GM19328 (cell line): ENCODE results near the gene BOLA3.
"Not testable (repeated sequence)": the region's sequence is repeated elsewhere in the genome, so short reads cannot be mapped to it uniquely, and the experiment has no call there.

Experiments used
- ATAC-seq: cut with Tn5 transposase; IDR thresholded peaks from one replicate; pipeline ENCODE4 v1.9.1; 2021; ENCODE audit warnings: mild to moderate bottlenecking, moderate library complexity; ENCODE audit not compliant: unreplicated experiment

The BOLA3 gene

DNA sequence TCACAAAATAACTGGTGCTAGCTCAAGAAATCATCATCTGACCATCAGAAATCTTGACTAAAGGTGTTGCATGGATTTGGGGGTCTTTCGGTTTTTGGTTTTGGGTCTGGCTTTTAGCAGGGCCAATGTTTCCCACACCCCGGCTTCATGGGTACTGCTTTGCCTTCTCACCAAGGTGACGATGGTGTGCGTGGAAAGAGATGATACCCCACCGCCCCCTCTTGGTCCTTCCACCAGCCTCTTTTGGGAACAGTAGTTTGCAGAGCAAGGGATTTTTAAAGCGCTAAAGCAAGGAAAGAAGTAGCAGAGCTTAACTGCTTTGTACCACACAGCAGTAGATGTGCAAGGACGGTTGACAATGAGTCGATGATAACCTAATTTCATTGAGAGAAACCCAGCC, 42.3 kb downstream of the BOLA3 start:
- ATAC-seq, result no peak

DNA sequence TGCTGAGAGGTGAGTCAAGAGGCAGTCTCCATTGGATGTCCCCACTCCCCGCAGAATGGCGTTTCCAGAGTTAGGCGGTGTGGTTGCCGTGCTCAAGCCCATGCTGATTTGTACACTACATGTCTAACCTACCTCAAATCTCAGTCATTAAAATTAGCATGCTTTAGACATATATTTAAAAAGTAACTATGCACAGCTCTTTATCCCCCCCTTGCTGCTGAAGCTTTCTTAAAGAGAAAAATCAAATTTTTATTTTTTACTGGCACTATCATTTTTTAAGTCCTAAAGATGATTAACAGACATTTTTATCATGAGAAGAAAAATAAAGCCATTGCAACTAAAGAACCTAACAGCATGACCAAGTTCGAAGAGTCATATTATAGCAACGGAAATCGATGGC, 42.9 kb downstream of the BOLA3 start:
- ATAC-seq, result no peak

DNA sequence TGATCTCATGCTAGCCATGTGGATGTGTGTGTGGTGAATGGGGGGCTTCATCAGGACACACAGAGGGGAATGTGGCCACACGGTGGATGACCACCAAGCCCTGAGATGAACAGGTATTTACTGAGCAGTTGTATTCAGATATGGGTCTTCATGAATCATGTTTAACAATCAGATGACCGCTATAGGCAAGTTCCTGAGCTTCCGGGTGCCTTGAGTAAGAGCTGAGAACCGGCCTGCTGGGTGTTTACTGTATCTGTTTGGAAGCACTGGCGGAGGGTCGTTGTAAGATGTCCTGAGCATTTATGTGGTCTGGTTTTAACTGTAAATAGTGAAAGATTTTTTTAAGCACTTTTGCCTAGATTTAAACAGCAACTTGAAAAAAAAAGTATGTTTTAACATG, 43.9 kb downstream of the BOLA3 start:
- ATAC-seq, result no peak

DNA sequence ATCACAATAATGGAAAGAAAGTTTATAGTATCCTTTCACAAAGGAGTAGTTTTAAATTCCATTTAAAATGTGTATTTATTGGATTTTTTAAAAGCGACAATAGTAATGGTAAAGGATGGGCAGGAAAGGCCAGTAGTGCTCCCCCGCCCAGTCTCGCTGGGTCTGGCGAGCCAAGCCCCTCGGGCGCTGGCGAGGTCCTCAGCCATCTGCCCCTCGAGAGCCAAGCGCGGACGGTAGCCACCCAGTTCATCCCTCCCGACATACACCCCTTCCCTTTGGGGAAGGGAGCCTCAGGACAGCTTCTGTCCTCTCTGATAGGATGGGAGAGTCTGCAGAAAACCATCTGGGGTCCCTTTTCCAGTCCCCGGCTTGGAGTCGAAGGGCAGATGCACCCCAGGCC, 45.2 kb downstream of the BOLA3 start:
- no peak for ATAC-seq

DNA sequence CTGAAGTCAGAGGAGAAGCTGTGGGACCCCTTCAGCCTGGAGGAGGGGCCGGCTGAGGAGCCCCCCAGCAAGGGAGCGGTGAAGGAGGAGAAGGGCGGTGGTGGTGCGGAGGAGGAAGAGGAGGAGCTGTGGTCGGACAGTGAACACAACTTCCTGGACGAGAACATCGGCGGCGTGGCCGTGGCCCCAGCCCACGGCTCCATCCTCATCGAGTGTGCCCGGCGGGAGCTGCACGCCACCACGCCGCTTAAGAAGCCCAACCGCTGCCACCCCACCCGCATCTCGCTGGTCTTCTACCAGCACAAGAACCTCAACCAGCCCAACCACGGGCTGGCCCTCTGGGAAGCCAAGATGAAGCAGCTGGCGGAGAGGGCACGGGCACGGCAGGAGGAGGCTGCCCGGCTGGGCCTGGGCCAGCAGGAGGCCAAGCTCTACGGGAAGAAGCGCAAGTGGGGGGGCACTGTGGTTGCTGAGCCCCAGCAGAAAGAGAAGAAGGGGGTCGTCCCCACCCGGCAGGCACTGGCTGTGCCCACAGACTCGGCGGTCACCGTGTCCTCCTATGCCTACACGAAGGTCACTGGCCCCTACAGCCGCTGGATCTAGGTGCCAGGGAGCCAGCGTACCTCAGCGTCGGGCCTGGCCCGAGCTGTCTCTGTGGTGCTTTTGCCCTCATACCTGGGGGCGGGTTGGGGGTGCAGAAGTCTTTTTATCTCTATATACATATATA, 46.0 kb downstream of the BOLA3 start:
- ATAC-seq, result no peak

DNA sequence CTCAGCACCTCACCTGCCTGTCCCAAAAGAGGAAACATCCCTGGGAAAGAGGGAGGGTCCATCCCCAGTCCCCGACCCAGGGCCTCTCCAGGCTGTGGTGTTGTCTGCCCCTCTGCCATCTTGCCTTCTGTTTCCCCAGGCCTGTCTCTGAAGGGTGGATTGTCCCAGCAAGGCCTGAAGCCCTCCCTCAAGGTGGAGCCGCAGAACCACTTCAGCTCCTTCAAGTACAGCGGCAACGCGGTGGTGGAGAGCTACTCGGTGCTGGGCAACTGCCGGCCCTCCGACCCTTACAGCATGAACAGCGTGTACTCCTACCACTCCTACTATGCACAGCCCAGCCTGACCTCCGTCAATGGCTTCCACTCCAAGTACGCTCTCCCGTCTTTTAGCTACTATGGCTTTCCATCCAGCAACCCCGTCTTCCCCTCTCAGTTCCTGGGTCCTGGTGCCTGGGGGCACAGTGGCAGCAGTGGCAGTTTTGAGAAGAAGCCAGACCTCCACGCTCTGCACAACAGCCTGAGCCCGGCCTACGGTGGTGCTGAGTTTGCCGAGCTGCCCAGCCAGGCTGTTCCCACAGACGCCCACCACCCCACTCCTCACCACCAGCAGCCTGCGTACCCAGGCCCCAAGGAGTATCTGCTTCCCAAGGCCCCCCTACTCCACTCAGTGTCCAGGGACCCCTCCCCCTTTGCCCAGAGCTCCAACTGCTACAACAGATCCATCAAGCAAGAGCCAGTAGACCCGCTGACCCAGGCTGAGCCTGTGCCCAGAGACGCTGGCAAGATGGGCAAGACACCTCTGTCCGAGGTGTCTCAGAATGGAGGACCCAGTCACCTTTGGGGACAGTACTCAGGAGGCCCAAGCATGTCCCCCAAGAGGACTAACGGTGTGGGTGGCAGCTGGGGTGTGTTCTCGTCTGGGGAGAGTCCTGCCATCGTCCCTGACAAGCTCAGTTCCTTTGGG, 47.2 kb downstream of the BOLA3 start:
- no peak for ATAC-seq

DNA sequence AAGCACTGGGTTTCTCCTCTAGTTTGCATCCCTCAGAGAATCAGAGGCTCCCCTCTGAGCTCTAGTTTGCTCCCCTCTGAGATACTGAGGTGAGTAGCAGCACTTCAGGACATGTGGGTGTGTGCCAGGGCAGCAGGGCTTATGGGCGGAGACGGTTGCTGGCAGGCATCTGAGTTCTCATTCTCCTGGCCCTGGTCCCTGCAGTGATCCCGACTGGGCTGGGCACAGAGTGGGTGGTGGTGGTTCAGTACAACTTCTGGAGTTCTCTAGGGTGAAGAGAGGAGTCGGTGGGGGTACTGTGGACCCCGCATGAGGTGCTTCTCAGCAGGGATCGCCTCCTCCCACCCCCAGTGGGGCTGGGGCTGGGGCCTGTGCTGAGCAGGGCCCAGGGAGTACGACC, 47.9 kb downstream of the BOLA3 start:
- ATAC-seq, result no peak

DNA sequence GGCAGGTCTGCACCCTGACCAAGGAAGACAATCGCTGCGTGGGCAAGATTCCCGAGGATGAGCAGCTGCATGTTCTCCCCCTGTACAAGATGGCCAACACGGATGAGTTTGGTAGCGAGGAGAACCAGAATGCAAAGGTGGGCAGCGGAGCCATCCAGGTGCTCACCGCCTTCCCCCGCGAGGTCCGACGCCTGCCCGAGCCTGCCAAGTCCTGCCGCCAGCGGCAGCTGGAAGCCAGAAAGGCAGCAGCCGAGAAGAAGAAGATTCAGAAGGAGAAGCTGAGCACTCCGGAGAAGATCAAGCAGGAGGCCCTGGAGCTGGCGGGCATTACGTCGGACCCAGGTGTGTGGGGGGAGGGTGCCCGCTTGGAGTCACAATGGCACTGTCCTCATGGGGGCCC, 48.4 kb downstream of the BOLA3 start:
- ATAC-seq, result no peak

DNA sequence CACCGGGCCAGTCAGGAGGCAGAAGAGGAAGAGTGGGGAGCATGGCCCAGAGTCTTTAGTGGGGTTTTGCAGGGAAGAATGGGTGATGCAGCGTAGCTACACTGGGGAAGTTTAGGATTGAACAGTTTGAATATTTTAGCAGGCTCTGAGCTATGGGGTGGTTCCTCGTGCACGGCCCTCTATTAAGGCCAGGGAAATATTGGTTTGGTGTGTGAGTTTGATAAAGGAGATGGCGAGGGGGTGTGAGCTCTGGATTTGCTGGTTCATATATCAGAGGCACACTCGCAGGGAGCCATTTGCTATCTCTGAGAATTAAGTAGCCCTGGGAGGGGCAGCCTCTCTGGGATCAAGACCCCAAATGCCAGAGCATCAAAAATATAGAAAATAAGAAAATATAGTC, 50.1 kb downstream of the BOLA3 start:
- no peak for ATAC-seq

DNA sequence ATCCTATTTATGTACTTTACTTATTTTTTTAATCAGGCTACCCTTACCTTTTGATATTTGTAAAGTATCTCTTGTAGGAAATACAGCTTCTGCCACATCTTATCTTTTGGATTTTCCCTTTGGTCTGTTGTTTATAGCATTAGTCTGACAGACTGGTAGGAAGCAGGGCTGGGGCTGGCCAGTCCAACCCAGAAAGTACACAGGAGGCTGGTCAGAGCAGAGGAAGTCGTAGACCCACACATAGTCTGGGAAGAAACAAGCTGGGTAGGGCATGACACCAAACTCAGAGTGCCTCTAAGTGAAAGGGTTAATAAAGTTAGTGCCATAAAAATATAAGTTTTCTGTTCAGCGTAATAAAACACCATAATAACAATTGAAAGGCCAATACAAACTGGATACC, 51.7 kb downstream of the BOLA3 start:
- no peak for ATAC-seq

DNA sequence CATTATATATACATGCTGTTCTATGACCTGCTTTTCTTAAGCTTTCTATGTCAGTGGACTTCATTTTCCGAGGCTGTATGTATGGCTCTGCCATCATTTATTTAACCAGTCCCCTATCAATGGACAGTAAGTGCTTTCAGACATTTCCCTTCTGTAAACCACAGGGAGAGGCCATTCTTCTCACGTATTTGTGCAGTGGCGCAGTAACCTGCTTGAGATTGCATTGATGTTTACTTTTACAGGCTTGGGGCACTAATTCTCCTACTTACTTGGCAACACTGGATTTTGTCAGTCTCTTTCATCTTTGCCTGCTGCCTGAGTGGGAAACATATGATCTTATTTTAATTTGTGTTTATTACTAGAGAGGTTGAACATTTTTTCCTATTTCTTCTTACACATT, 52.1 kb downstream of the BOLA3 start:
- ATAC-seq, result no peak

DNA sequence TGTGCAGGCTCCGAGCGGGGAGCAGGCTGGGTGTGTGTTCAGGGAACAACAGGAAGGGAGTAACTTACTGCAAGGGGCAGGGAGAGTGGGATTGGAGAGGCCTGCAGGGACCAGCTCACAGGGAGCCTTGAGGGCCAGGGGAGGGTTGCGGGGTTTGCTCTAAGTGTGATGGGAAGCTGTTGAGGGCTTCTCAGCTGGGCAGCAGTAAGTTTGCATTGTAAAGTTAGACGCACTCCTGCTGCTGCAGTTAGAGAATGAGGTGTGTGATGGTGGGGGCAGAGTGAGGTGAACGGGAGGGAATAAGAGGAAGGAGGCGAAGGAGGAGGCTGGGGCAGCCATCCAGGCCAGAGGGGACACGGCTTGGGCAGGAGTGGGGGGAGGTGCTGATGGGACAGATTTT, 53.4 kb downstream of the BOLA3 start:
- no peak for ATAC-seq

DNA sequence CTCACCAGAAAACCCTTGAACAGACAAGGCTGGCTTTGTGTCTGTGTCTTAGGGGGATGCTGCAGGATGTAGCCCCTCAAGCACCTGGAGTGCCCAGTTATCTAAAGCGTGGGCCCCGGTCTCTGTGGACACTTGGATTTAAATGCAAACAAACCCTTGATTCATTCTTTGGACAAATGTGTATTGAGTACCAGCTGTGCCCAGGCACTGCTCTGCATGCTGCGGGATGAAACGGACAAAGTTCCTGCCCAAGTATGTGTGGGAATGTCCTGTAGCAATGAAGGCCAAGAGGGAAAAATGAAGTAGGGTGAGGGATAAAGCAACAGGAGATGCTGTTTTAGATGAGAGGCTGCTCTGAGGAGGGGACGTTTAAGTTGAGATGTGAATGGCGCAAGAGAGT, 53.9 kb downstream of the BOLA3 start:
- ATAC-seq, result no peak

DNA sequence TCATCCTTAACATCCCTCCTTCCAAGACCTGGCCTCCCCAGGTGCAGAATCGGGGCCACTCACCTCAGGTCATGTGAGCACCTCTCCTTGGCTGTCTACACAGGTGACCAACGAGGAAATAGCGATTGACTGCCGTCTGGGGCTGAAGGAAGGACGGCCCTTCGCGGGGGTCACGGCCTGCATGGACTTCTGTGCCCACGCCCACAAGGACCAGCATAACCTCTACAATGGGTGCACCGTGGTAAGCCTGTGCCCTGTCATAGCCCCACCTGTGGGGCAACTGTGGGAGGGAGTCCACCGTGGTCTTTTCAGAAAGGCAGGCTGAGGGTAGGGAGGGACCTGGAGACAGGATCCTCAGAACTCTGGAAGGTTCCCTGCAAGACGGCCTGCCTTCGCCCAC, 54.3 kb downstream of the BOLA3 start:
- ATAC-seq, result no peak

DNA sequence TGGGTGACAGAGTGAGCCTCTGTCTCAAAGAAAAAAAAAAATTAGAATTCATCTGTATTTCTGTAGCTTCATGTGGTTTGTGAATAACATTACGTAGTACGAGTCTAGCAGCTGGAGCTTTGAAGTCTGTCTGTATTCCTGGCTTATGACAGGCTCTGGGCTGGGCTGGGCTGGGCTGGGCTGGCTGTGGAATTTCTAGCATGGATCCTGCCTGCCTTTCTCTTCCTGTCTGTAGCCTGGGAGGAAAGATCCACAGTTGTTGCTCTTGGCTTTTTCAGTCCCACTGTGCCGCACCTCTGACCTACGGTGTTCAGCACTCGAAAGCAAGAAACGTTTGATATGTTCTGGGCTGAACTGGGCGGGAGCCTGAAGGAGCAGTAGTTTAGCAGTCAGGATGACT, 55.4 kb downstream of the BOLA3 start:
- no peak for ATAC-seq

DNA sequence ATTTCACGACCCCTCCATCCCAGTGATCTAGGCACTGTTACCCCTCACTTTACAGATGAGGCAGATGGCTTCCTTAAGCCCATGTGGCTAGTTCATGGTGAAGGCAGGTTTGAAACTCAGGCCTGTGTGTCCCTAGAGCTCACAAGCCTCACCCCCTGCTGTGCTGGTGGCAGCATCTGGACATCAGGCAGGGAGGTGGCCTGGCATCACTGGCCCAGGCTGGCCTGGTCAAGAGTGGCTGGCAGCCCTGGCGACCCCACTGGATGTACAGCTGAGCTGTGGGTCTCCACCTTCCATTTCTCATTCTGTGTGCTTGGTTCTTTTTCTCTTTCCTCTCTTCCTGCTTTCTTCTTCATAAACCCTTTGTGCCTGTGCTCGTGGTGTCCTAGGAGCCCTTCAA, 56.3 kb downstream of the BOLA3 start:
- ATAC-seq, result no peak

DNA sequence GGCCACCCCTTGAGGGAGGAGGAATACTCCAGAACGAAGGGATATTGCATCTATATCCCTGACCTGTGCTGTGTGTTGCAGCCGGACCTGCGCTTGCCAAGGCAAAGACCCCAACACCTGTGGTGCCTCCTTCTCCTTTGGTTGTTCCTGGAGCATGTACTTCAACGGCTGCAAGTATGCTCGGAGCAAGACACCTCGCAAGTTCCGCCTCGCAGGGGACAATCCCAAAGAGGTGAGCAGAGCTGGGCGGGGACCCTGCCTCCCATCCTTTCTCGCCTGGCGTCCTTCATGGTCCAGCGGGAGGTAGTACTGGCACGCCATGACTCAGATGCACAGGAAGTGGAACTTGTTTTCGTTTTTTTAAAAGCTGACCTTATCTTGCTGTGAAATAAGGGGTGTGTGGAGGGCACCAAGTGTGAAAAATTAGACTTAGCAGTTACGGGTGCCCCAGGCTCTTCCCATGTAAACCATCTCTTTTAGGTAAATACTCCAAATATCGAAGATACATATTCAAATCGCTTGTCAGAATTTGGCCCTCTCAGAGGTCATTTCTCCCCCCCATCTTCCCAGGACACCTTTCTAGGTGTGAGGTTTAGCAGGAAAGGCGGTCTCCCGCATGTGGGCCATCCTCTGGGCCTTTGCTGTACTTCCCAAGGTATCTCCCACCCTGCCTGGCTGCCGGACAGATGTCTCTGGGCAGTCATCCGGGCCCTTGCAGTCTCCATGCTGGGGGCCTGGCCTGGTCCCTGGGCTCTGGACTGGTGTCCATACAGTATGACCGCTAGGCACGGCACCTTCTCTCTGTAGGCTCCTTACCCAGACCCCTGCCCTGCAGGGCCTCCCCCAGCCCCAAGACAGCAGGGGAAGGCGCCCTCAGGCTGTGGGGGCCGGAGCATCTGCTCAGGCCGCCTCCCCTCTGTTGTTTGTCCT, 57.6 kb downstream of the BOLA3 start:
- ATAC-seq, result no peak

DNA sequence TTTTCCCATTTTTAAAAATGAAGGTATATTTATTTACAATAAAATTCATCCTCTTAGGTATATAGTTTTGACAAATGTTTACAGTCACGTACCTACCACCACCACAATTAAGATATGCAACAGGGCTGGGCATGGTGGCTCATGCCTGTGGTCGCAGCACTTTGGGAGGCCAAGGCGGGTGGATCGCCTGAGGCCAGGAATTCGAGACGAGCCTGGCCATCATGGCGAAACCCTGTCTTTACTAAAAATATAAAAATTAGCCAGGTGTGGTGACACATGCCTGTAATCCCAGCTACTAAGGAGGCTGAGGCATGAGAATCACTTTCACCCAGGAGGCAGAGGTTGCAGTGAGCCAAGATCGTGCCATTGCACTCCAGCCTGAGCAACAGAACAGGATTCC, 59.0 kb downstream of the BOLA3 start:
- not testable (repeated sequence) for ATAC-seq

DNA sequence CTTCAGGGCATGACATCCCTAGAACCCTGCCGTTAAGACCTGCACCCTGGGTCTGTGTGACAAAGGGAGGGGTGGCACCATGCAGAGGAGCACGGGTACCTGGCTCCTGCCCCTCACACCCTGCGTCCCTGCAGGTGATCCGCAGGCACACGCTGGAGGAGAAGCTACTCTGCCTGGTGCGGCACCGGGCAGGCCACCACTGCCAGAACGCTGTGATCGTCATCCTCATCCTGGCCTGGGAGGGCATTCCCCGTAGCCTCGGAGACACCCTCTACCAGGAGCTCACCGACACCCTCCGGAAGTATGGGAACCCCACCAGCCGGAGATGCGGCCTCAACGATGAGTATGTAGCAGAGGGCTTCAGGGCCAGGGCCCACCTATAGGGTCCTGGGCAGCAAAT, 60.0 kb downstream of the BOLA3 start:
- no peak for ATAC-seq

DNA sequence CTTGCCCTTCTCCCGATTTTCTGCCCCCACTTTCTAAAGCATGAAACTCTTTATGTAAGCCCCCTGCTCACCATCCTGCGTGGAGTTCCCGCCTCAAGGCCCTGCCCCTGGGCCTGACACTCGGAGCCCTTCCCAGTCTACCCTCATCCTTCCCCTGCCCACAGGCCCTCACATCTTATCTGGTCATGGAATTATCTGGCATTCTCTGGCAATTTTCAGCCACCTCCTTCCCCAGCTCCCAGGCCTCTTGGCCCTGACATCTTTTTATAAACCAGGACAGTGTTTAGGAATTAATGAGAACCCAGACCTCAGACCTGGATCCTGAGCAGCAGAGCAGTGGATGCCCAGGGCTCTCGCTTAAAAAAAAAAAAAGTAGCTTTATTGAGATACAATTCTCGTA, 61.7 kb downstream of the BOLA3 start:
- ATAC-seq, result no peak
